Vagina (tissue), 2 donors: Measurements from ENCODE around the gene SULT2B1. TPM values are rescaled to one million over a fixed set of nuclear protein-coding genes. Genes with fewer than 3 reads are reported as not detected.

Experiments used
- DNase-seq, 2 donors: peaks; one replicate each; pipeline ENCODE4 v3.0.0-alpha.2; 2017; ENCODE audit errors: extremely low spot score in 2 of 2
- H3K27ac ChIP-seq: fragments of 200-600 bp; sonication (generic); one replicate; pipeline ENCODE4 v1.5.1; 2019
- H3K27me3 ChIP-seq: fragments of 200-600 bp; sonication (generic); one replicate; pipeline ENCODE4 v1.5.1; 2019
- H3K36me3 ChIP-seq, 2 donors: fragments of 200-600 bp; sonication (generic); one replicate each; pipeline ENCODE4 v1.5.1; 2017 to 2019
- H3K4me1 ChIP-seq: fragments of 200-600 bp; sonication (generic); one replicate; pipeline ENCODE4 v1.5.1; 2019
- H3K4me3 ChIP-seq, 2 donors: fragments of 200-600 bp; sonication (generic); 1 replicate in 1 of 2; 2 replicates in 1 of 2; pipeline ENCODE4 v1.5.1; 2016 to 2019
- H3K9me3 ChIP-seq: fragments of 200-600 bp; sonication (generic); one replicate; pipeline ENCODE4 v1.5.1; 2019
- POLR2A ChIP-seq, 2 donors: fragments of 450-650 bp; IDR thresholded peaks; one replicate each; pipeline ENCODE4 v1.6.1; 2017; ENCODE audit warnings: antibody characterized with exemption in 2 of 2, mild to moderate bottlenecking in 2 of 2, moderate library complexity in 2 of 2
- POLR2AphosphoS5 ChIP-seq, 2 donors: sonication (generic); formaldehyde crosslinking; IDR thresholded peaks; one replicate each; pipeline ENCODE4 v1.9.0; 2017; ENCODE audit warnings: antibody characterized with exemption in 2 of 2, mild to moderate bottlenecking in 2 of 2, low read depth in 1 of 2; ENCODE audit not compliant: insufficient read depth in 1 of 2
- intact Hi-C: fragments of 100-400 bp; cut with DNase I; formaldehyde crosslinking; loops from one replicate; pipeline ENCODE4 v1.15.1; 2023
- total RNA-seq: library from RNA; depleted of rRNA; stranded (reverse); fragments of >200 nt; gene quantifications from one replicate; pipeline ENCODE4 v1.2.3, GENCODE V29; 2016
- TF ChIP-seq, protein P1 (sequence below), 3 experiments: fragments of 450-650 bp in 2 of 3; fragments of 200-600 bp in 1 of 3; sonication (generic) in 1 of 3; IDR thresholded peaks; one replicate each; pipeline ENCODE4 v1.5.1; 2017 to 2019; ENCODE audit warnings: antibody characterized with exemption in 3 of 3, mild to moderate bottlenecking in 2 of 3, moderate library complexity in 2 of 3

SULT2B1 gene
- total RNA-seq, 1 donor from 2014 or later = 43.0 TPM

DNA sequence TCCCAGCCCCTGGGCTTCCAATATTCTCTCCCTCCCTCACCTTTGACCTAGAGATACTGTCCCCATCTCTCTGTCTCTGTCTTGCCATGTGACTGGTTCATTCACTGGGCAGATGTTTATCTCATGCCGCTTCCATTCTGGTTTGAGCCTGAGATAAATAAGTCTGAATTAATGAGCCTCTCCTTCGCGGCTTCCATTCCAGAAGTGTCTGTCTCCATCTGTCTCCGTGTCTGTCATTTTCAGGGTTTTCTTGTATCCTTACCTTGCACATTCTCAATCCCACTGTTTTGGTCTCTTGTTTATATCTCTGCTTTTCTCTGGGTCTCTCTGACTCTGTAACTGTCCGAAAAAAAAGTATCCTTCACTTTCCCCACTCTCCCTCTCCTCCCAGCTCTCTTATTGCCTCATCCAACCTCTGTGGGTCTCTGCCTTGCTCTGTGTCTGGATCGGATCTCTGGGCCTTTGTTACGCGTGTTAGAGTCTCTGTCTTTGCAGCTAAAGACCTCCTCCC lies 71.6 kb downstream of the SULT2B1 start:
- Histone ChIP-seq H3K4me3 (peak overlapping the region; percentile 19 to 39), H3K36me3 (no peaks in the 10 kb centered on the region), H3K27ac (peak overlapping the region; percentile 84), H3K27me3 (no peaks in the 10 kb centered on the region), H3K9me3 (no peaks in the 10 kb centered on the region), H3K4me1 (peaks cover 33% of the 10 kb centered on the region)
- no peak for DNase-seq
- TF ChIP-seq POLR2AphosphoS5 (IDR thresholded peaks at IDR 0.05; ENCODE audit: insufficient read depth in 1 of 2, low read depth in 1 of 2) = no peak
- no peak for TF ChIP-seq POLR2A (IDR thresholded peaks at IDR 0.05)
- TF ChIP-seq, protein P1, sequence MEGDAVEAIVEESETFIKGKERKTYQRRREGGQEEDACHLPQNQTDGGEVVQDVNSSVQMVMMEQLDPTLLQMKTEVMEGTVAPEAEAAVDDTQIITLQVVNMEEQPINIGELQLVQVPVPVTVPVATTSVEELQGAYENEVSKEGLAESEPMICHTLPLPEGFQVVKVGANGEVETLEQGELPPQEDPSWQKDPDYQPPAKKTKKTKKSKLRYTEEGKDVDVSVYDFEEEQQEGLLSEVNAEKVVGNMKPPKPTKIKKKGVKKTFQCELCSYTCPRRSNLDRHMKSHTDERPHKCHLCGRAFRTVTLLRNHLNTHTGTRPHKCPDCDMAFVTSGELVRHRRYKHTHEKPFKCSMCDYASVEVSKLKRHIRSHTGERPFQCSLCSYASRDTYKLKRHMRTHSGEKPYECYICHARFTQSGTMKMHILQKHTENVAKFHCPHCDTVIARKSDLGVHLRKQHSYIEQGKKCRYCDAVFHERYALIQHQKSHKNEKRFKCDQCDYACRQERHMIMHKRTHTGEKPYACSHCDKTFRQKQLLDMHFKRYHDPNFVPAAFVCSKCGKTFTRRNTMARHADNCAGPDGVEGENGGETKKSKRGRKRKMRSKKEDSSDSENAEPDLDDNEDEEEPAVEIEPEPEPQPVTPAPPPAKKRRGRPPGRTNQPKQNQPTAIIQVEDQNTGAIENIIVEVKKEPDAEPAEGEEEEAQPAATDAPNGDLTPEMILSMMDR (IDR thresholded peaks at IDR 0.05) = no peak
- intact Hi-C loops = no loop called here

DNA sequence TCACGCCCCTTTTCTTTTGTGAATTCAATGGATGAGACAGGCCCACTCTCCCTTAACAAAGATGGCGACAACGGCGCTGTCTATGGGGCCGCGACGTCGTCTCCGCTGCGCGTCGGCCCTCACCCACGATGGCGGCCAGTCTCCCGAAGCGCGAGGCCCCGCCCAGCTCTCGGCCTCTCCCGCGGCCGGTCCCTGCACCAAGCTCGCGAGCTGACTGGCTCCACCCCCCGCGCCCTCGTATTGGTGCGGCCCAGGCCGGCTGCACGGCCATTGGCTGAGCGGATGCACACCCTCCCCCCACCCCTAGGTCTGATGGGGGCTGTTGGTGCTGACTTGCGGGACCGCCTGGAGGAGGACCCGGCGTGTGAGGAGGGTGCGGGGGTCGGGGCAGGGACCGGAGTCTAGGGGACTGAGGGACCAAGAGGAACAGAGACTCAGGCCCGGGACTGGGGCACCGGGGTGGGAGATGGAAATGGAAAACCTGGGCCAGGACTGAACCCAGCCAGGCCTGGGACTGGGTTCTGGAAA lies 72.2 kb downstream of the SULT2B1 start:
- H3K4me1 ChIP-seq = peaks cover 33% of the 10 kb centered on the region
- TF ChIP-seq, protein P1 (IDR thresholded peaks at IDR 0.05) = no peak
- TF ChIP-seq POLR2AphosphoS5 (IDR thresholded peaks at IDR 0.05; ENCODE audit: insufficient read depth in 1 of 2, low read depth in 1 of 2) = peak; percentile 75 to 77
- H3K4me3 ChIP-seq = peak overlapping the region; percentile 19 to 39
- intact Hi-C loops = no loop called here
- peak overlapping the region; percentile 84 for H3K27ac ChIP-seq
- no peak for DNase-seq
- no peaks in the 10 kb centered on the region for H3K36me3 ChIP-seq
- H3K27me3 ChIP-seq = no peaks in the 10 kb centered on the region
- H3K9me3 ChIP-seq = no peaks in the 10 kb centered on the region

DNA sequence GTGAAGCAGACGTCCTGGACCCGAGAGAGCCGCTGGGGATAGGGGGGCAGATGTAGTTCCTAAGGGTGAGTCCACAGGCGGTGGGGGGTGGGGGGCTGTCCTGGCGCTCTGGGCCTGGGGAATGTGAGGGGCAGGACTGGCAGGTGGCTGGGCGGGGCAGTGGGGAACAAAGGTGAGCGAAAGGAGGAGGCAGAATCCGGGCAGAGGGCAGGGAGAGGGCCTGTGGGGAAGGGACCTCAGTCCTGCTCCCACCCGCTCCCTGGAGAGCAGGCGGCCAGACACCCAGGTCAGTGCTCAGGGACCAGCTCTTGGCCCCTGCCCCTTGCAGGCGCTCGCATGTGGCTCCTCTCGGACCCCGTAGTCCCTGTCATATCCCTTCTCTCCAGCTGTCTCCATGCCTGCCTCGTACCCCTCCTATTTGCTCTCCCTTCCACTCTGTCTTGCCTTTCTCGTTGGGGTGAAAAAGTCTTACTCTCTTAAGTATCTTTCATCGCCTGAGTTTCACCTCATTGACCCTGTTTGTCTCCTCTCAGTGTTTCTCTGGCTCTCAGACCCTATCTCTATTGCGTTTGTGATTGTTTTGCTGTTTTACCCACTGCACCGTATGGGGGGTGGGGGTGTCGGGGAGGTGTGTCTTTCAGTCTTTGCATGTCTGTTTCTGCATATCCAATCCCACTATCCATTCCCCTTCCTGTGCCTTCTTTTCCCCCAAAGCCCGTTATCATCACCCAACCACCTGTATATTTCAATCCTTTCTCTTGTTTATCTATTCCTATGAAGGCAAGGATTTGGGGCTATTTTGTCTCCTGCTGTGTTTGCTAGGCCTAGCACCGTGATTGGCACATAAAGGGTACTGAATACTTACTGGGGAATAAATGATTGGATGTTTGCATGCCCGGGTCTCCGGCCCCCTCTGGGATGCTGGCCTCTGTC lies 73.1 kb downstream of the SULT2B1 start:
- H3K27ac ChIP-seq = peak overlapping the region; percentile 84
- TF ChIP-seq, protein P1 (IDR thresholded peaks at IDR 0.05) = no peak
- TF ChIP-seq POLR2AphosphoS5 (IDR thresholded peaks at IDR 0.05; ENCODE audit: insufficient read depth in 1 of 2, low read depth in 1 of 2) = no peak
- no peak for TF ChIP-seq POLR2A (IDR thresholded peaks at IDR 0.05)
- H3K9me3 ChIP-seq = no peaks in the 10 kb centered on the region
- peaks cover 33% of the 10 kb centered on the region for H3K4me1 ChIP-seq
- DNase-seq = peak in 1 of 2 donors; percentile 88
- intact Hi-C loops = no loop called here
- H3K4me3 ChIP-seq = peak overlapping the region; percentile 19 to 39
- H3K27me3 ChIP-seq = no peaks in the 10 kb centered on the region
- H3K36me3 ChIP-seq = no peaks in the 10 kb centered on the region

DNA sequence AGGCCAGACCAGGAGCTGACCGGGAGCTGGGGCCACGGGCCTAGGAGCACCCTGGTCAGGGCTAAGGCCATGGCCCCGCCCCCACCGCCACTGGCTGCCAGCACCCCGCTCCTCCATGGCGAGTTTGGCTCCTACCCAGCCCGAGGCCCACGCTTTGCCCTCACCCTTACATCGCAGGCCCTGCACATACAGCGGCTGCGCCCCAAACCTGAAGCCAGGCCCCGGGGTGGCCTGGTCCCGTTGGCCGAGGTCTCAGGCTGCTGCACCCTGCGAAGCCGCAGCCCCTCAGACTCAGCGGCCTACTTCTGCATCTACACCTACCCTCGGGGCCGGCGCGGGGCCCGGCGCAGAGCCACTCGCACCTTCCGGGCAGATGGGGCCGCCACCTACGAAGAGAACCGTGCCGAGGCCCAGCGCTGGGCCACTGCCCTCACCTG lies 73.9 kb downstream of the SULT2B1 start:
- Histone ChIP-seq H3K4me1 (peaks cover 38% of the 10 kb centered on the region), H3K27me3 (no peaks in the 10 kb centered on the region), H3K9me3 (no peaks in the 10 kb centered on the region), H3K27ac (no peak overlapping the region), H3K4me3 (no peak overlapping the region), H3K36me3 (peaks cover 0 to 4% of the 10 kb centered on the region in 2 donors)
- no peak for DNase-seq
- intact Hi-C loops = no loop called here
- TF ChIP-seq POLR2AphosphoS5 (IDR thresholded peaks at IDR 0.05; ENCODE audit: insufficient read depth in 1 of 2, low read depth in 1 of 2) = no peak
- TF ChIP-seq, protein P1 (IDR thresholded peaks at IDR 0.05) = no peak
- TF ChIP-seq POLR2A (IDR thresholded peaks at IDR 0.05) = no peak
